ENCODE measurements around the gene NUP98.

- TF ChIP-seq POLR2AphosphoS5 (IDR thresholded peaks at IDR 0.05; ENCODE audit: borderline replicate concordance, low read depth, low read length) (no peak), EZH2 (IDR thresholded peaks at IDR 0.05) (no peak), FOXP2 (optimal IDR thresholded peaks at IDR 0.05; ENCODE audit: control extremely low read depth, extremely low read length, insufficient read depth) (no peak)
Observed at GRCh38 chr11:3820971-3821370, 23.6 kb upstream of the NUP98 start.

Data from SK-N-MC (cell line).